ENCODE results near the gene KRTAP9-6.

DNA sequence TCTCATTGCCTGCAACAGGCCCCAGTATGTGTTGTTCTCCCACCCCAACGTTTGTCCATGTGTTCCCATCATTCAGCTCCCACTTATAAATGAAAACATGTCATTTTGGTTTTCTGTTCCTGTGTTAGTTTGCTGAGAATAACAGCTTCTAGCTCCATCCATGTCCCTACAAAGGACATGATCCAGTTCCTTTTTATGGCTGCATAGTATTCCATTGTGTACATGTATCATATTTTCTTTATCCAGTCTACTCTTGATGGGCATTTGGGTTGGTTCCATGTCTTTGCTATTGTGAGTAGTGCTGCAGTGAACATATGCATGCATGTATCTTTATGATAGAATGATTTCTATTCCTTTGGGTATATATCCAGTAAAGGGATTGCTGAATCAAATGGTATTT is 49.5 kb upstream of the KRTAP9-6 start:
- TF ChIP-seq, protein P1, sequence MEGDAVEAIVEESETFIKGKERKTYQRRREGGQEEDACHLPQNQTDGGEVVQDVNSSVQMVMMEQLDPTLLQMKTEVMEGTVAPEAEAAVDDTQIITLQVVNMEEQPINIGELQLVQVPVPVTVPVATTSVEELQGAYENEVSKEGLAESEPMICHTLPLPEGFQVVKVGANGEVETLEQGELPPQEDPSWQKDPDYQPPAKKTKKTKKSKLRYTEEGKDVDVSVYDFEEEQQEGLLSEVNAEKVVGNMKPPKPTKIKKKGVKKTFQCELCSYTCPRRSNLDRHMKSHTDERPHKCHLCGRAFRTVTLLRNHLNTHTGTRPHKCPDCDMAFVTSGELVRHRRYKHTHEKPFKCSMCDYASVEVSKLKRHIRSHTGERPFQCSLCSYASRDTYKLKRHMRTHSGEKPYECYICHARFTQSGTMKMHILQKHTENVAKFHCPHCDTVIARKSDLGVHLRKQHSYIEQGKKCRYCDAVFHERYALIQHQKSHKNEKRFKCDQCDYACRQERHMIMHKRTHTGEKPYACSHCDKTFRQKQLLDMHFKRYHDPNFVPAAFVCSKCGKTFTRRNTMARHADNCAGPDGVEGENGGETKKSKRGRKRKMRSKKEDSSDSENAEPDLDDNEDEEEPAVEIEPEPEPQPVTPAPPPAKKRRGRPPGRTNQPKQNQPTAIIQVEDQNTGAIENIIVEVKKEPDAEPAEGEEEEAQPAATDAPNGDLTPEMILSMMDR (conservative IDR thresholded peaks at IDR 0.05; ENCODE audit: low read depth, low read length) = no peak
- no peak for TF ChIP-seq EZH2 (IDR thresholded peaks at IDR 0.05; ENCODE audit: borderline replicate concordance, low read depth, low read length, poor library complexity, severe bottlenecking)
